ENCODE results near the gene ABLIM2.

ABLIM2 gene

DNA sequence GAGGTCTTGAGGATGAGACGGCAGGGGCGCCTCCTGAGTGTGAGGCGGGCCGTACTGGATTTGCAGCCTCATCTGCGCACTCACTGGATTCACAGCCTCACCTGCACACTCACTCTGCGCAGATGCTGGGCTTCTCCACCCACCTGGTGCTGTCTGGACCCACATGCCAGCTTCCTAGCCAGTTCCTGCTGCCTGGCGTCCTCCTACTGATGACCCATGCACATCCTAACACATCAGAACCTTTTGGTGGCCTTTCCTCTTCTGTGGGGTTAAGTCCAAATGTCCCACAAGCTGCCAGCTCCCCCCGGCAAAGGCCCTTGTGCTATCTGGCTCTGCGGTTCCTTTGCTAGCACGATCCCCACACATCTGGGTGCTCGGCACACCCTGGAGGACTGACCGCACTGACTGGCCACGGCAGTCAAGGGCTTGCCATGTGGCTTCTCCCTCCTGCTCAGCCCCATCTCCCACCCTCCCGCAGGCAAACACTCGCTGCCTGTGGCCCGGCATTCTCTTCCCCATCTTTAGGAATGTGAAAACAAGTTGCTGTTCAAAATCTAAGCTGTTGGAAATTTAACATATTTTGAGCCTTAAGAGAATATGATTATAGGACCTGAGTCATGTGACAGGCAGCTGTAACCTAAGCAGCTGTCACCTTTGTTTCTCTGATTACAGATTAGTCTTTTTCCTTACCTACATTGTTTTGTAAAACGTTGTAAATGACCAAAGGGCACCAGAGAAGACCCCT, 179.5 kb downstream of the ABLIM2 start:
- no peak for DNase-seq (ENCODE audit: low spot score)

GRCh38 chr4:7978489-7978888, 180.1 kb downstream of the ABLIM2 start:
- no peak for DNase-seq (ENCODE audit: low spot score)

GRCh38 chr4:7976634-7977033, 182.0 kb downstream of the ABLIM2 start:
- DNase-seq (ENCODE audit: low spot score) = no peak

- no peak for DNase-seq (ENCODE audit: low spot score)
These were observed 182.6 kb downstream of the ABLIM2 start for GRCh38 chr4:7976025-7976424.

DNA sequence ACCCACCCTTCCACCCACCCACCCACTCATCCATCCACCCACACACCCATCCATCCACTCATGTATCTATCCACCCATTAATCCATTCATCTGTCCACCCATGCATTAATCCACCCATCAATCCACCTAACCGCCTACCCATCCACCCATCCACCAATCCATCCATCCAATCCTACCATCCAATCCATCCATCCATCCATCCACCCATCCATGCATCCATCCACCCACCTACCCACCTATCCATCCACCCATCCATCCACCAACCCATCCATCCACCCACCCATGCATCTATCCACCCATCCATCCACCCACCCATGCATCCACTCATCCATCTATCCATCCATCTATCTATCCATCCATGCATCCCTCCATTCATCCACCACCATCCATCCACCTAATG, 184.2 kb downstream of the ABLIM2 start:
- no peak for DNase-seq (ENCODE audit: low spot score)

DNA sequence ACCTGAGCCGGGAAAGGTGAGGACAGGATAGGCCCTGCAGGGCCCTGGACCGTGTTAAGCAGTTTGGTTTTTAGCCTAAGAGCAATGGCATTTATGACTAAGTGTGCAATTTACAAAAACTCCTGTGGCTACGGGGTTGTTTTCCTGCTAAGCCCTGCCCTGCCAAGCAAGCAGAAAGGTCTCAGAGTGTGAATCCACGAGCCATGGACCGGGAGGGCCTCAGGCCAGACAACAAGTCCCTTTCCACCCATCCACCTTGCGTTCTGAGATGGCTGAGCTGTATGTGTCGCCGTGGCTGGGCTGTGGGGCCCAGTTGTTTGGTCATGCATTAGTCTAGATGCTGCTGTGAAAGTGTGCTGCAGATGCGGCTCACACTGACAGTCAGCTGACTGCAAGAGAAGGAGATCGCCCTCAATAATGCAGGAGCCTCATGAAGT, 185.1 kb downstream of the ABLIM2 start:
- peak; percentile 25 for DNase-seq (ENCODE audit: low spot score)

- no peak for DNase-seq (ENCODE audit: low spot score)
These were observed 186.6 kb downstream of the ABLIM2 start for GRCh38 chr4:7971881-7972500.

DNA sequence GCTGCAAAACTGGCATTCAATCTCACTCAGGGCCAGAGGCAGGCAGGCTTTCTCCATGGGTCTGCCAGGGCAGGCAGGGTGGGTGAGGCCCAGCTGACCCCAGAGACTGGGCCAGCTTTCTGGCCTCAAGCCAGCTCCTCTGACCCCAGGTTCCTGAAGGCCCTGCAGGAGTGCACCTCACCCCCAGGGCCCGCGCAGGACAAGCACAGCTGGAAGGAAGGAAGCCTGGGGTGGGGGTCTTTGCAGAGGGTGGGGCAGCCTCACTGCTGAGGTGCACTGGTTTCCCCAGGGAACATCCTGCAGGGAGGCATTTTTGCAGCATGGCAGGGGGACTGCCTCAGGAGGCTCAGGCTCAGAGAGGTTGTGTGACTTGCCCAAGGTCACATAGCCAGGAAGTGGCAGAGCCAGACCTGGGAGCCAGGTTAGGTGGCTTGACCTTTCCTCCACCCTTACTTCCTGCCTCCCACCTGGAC, 187.4 kb downstream of the ABLIM2 start:
- DNase-seq (ENCODE audit: low spot score) = no peak

DNA sequence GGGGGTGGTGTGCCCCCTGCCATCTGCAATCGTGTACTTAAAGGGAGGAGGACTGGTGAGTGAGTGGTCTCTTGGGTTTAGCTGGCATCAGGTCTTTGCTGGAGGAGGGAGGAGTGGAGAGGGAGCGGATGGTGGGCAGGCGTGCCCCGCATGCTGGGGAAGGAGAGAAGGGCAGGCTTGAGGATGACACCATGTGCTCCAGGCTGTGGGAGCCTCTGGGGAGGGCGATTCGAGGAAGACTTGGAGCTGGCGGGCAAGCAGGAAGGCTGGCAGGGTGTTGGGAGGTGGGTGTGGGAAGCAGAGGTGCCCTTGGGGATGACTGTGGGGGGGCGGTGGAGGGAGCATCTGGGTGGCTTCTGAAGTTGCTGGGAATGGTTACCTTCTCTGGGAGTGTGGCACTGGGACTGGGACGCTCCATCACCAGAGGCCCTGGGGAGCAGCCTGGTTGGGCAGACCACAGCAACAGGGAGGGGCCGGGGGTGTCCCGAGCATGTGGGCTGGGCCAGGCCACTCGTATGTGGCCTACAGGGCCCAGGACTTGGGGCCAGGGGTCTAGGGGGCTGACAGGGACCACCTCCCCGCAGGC, 188.2 kb downstream of the ABLIM2 start:
- DNase-seq (ENCODE audit: low spot score) = no peak

DNA sequence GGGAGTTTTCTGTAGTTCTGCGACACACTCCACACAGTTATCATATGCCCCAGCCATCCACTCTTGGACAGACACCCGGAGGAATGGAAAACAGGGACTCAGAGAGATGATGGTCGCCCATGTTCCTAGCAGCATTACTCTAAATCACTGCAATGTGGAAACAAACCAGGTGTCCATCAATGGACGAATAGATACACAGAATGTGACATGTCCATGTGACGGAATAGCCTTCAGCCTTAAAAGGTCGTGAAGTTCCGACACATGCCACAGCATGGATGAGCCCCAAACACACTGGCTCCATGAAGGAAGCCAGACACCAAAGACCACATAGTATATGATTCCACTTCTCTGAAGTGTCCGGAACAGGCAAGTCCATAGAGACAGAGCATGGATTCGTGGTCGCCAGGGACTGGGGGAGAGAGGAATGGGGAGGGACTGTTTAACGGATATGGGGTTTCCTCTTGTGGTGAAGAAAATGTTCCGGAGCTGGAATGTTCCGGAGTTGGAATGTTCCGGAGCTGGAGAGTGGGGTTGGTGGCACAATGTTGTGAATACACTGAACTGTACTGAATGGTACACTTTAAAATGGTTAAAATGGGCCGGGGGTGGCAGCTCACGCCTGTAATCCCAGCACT, 190.2 kb downstream of the ABLIM2 start:
- DNase-seq (ENCODE audit: low spot score) = no peak

DNA sequence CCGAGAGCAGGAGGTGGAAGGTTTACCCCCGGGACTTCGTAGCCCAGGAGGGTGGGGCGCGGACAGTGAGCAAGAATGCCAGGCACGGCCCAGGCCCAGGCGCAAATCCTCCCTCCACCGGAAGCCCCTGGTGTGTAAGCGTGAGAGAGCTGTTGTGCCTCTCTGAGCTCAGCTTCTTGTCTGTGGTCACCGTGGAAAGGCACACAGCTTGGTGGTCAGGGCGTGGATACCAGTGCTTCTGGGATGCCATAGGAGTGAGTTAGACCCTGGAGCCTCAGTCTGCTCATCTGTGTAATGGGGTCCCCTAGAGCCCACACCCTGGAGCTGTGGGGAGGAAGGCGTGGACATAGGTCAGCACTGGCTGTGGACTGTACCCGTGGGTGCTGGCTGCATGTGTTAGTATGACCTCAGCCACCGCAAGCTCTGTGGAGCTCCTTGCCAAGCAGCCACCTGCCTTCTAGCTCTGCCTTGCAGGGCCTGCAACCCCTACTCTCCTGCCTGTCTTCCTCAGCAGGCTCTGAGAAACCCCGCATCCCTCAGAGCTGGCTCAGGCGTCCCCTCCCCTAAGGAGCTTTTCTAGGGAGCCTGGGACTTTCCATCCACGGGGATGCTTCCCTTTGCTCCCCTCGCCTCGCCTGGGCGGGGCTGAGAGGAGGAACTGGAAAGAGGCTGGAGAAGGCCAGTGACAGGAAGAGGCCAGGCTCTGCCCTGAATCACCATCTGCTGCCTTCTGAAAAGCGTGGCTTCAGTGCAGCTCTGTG, 190.9 kb downstream of the ABLIM2 start:
- DNase-seq (ENCODE audit: low spot score) = no peak

DNA sequence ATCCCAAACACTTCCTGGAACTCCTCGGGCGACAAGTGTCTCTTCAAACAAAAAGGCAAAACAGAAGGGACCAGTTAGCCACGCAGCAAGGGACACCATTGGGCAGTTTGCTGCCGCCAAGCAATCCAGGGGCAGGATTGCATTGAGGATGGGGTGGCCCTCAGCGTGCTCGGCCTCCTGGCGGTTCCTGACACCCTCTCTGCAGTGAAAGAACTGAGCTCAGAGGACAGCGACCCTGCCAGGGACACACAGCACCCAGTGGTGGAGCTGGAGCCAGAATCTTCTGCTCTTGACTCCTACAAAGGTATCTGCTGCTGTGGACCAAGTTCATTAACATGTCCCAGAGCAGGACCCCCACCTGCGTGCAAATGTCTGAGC, 191.6 kb downstream of the ABLIM2 start:
- DNase-seq (ENCODE audit: low spot score) = no peak

DNA sequence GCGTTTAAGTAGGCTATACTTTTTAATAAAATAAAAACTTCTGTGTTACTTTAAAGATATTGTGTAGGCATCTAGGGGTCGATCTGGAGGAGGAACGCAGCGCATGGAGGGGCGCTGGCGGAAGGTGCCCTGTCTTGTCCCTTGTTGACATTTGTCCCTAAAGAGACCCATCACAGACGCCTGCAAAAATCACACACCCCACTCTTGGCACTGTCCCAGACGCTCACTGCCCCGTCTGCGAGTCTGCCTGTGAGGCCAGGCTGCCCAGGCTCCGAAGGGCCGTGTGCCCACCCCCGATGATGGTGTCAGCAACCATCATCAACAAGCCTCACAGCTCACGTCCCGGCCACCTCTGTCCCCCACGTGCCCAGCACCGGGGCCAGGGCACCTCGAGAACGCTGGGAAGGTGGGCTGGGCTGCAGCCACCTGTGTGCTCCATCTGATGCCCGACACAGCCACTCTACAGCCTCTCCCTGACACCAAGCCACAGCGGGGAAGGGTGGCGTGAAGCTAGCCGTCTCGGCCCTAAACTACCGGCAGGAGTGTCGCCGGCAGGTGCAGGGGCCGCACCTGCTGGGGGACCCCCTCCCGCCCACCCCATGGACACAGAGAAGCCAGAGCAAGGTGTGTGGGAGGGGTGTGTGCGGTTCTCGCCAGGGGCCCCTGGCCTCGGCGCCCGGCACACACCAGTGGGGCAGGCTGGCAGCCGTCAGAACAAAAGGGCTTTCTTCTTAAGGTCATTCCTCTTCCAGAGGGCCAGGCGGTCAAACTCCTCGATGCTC, 192.1 kb downstream of the ABLIM2 start:
- no peak for DNase-seq (ENCODE audit: low spot score)

- DNase-seq (ENCODE audit: low spot score) = peak; percentile 76
These were observed 193.5 kb downstream of the ABLIM2 start for GRCh38 chr4:7964890-7965662.

- peak; percentile 71 for DNase-seq (ENCODE audit: low spot score)
These were observed 194.2 kb downstream of the ABLIM2 start for GRCh38 chr4:7964459-7964858.

DNA sequence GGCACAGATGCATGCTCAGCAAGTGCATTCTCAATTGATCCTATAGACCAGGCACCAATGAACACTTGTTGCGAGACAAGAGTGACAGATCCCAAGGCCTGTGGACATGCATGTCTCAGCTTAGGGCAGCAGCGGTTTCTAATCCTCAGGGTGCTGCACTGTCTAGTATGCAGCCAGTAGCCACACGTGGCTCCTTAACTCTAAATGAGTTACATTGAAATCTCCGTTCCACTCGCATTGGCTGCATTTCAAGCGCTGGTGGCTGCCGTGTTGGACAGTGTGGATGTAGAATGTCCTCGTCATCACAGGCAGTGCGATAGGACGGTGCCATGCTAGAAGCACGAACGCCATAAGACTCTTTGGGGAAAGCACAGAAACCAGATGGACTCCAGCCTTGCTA, 194.9 kb downstream of the ABLIM2 start:
- DNase-seq (ENCODE audit: low spot score) = no peak

DNA sequence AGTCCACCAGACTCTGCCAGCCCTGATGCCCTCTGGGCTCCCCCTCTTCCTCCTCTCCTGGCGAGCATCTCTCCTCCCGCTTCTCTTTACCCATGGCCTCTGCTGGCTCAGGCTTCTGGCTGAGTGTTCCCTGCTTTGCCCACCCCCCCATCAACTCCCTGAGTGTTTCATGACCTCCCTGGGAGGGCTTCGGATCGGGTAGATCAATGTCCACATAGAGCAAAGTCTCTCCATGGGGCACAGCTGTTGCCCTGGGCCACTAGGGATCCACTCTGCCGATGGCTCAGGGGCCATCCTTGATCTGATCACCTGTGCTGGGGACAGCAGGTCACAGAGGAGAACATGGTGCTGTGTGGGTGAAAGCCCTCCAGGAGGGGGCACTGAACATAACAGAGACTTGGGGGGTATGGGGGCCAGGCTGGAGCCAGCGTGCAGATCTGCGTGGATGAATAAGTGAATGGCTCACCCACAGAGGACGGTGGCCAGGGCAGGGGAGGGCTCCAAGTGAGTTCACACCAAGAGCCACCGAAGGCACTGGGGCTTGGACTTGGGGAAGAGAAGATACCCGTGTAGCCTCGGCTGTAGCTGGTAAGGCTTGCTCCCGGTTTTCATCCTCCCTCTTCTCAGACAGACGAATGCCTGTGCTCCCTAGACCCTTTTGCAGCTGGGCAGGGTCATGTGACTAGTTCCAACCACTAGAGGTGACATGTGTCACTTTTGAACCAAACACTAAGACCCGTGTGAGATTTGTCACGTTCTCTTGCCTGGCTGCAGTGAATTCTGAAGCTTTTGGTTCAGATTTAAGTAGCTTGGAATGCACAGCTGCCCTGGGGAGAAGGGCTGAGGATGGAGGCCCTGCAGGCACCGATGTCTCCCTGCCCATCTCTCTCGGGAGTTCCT, 195.8 kb downstream of the ABLIM2 start:
- DNase-seq (ENCODE audit: low spot score) = no peak

DNA sequence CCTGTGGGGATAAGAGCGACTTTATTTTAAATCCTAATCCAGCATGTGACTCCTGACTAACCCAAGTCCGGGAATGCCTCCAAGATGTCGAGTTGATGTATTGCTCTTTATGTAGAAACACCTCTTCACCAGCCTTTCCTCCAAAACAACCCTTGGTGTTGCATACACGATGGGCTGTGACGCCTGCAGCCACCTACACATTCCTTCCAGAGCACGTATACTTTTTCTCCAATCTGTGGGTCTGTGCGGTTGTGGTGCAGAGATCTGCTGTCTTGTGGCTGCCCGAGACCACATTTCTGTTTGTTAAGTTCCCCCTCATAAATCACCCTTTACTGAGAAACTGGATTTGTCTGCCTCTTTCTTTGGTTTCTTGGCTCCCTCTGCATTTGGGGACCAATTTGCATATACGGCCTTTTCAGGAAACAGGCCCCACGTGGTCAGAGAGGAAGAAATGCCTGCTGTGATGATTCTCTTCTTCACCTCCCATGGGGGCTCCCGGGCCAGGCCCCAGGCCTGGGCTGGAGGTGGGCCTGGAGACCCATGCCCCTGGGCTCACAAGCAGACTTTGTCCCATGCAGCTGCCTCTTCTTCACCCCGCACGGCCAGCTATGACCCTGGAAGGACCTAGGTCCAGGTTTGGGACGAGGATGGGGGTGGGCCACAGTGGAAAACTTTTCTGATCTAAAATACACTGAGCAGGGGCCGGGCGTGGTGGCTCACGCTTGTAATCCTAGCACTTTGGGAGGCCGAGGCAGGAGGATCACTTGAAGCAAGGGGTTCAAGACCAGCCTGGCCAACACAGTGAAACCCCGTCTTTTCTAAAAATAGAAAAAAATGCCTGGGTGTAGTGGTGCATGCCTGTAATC, 197.6 kb downstream of the ABLIM2 start:
- peak; percentile 41 for DNase-seq (ENCODE audit: low spot score)

Data from CD4-positive, alpha-beta T cell treated with Interleukin-15 for 4 hours (primary cell).